Measurements from ENCODE around the gene PDK2.
"Not testable (repeated sequence)": the region's sequence is repeated elsewhere in the genome, so short reads cannot be mapped to it uniquely, and the experiment has no call there.

PDK2 gene

GRCh38 chr17:50058296-50058953 lies 36.7 kb upstream of the PDK2 start:
- in situ Hi-C loops (cut with MboI; ENCODE audit: low sequenced_read_pairs) = no loop called here

- in situ Hi-C loops (cut with MboI; ENCODE audit: low sequenced_read_pairs) = no loop called here
Measured at GRCh38 chr17:50059256-50059655, 35.9 kb upstream of the PDK2 start.

- in situ Hi-C loops (cut with MboI; ENCODE audit: low sequenced_read_pairs) = no loop called here
Measured at GRCh38 chr17:50059759-50060273, 35.3 kb upstream of the PDK2 start.

GRCh38 chr17:50060951-50061712 lies 34.0 kb upstream of the PDK2 start:
- in situ Hi-C loops (cut with MboI; ENCODE audit: low sequenced_read_pairs) = no loop called here

GRCh38 chr17:50061713-50062045 lies 33.5 kb upstream of the PDK2 start:
- in situ Hi-C loops (cut with MboI; ENCODE audit: low sequenced_read_pairs) = not testable (repeated sequence)

GRCh38 chr17:50062293-50063243 lies 32.6 kb upstream of the PDK2 start:
- in situ Hi-C loops (cut with MboI; ENCODE audit: low sequenced_read_pairs) = no loop called here

- in situ Hi-C loops (cut with MboI; ENCODE audit: low sequenced_read_pairs) = no loop called here
Measured at GRCh38 chr17:50063561-50064252, 31.4 kb upstream of the PDK2 start.

GRCh38 chr17:50064253-50065001 lies 30.7 kb upstream of the PDK2 start:
- in situ Hi-C loops (cut with MboI; ENCODE audit: low sequenced_read_pairs) = no loop called here

- in situ Hi-C loops (cut with MboI; ENCODE audit: low sequenced_read_pairs) = no loop called here
Measured at GRCh38 chr17:50065056-50065455, 30.1 kb upstream of the PDK2 start.

- in situ Hi-C loops (cut with MboI; ENCODE audit: low sequenced_read_pairs) = no loop called here
Measured at GRCh38 chr17:50066995-50067394, 28.2 kb upstream of the PDK2 start.

- in situ Hi-C loops (cut with MboI; ENCODE audit: low sequenced_read_pairs) = no loop called here
Measured at GRCh38 chr17:50067996-50068395, 27.2 kb upstream of the PDK2 start.

GRCh38 chr17:50070908-50071680 lies 24.1 kb upstream of the PDK2 start:
- in situ Hi-C loops (cut with MboI; ENCODE audit: low sequenced_read_pairs) = no loop called here

- in situ Hi-C loops (cut with MboI; ENCODE audit: low sequenced_read_pairs) = no loop called here
Measured at GRCh38 chr17:50071692-50072091, 23.5 kb upstream of the PDK2 start.

- in situ Hi-C loops (cut with MboI; ENCODE audit: low sequenced_read_pairs) = no loop called here
Measured at GRCh38 chr17:50072130-50072529, 23.0 kb upstream of the PDK2 start.

GRCh38 chr17:50072925-50073324 lies 22.2 kb upstream of the PDK2 start:
- in situ Hi-C loops (cut with MboI; ENCODE audit: low sequenced_read_pairs) = no loop called here

- in situ Hi-C loops (cut with MboI; ENCODE audit: low sequenced_read_pairs) = no loop called here
Measured at GRCh38 chr17:50074227-50074626, 20.9 kb upstream of the PDK2 start.

- in situ Hi-C loops (cut with MboI; ENCODE audit: low sequenced_read_pairs) = no loop called here
Measured at GRCh38 chr17:50075446-50076032, 19.6 kb upstream of the PDK2 start.

- in situ Hi-C loops (cut with MboI; ENCODE audit: low sequenced_read_pairs) = no loop called here
Measured at GRCh38 chr17:50076221-50076590, 18.9 kb upstream of the PDK2 start.

Measured in HL-60/S4 treated with retinoic acid at 250 ng/mL for 4 days and 3 days (cell line).